ENCODE measurements around the gene GMPR2.
"Not testable (repeated sequence)": the region's sequence is repeated elsewhere in the genome, so short reads cannot be mapped to it uniquely, and the experiment has no call there.

The GMPR2 gene

DNA sequence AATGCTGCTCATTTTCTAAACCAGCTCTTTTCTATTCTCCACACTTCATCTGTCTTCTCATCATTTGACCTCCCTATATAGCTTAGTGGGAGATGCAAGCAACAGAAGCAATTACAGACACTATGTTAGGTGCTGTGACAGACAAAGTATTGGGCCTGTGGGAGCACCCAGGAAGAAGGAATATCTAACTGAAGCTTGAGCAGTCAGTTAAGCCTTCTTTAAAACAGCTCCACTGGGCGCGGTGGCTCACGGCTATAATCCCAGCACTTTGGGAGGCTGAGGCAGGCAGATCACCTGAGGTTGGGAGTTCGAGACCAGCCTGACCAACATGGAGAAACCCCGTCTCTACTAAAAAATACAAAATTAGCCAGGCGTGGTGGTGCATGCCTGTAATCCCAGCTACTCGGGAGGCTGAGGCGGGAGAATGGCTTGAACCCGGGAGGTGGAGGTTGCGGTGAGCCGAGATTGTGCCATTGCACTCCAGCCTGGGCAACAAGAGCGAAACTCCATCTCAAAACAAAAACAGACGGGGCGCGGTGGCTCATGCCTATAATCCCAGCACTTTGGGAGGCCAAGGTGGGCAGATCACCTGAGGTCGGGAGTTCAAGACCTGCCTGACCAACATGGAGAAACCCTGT is 29.4 kb upstream of the GMPR2 start:
- DNase-seq, result not testable (repeated sequence)

DNA sequence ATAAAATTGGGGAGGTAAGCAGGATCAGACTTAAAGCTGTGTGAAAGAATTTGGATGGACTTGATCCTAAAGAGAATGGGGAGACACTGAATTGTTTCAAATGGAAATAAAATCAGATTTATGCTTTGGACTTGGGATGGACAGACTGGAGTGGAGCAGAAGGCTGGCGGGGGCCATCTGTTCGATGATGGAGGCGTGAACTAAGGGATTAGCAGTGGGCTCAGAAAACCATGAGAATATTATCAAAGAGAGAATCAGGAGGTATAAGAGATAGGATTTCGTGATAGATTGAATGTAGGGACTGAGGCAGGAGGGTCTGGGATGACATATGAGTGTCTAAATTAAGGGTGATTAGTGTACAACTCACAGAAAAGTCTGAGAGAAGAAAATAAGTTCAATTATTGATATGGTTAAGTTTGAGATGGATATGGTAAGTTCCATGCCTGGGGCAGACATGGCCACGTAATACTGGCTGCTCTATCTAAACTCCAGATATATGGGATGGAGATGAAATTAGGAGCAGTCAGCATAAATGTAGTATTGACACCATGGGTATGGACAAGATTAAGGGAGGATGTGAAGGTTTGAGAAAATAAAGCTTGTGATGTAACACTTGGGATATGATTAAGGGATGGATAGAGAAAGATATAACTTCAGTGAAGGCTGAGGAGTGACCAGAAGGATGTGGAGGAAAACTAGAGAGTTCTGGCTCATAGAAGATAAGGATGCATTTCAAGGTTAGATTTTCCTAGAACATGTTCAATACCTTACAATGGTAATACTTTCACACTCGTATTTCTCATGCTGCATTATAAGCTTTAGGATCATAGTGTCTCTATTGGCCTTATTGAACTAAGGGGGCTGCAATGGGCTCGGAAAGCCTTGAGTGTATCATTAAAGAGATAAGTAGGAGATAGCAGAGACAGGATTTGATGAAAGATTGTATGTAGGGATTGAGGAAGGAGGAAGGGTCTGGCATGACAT is 28.3 kb upstream of the GMPR2 start:
- no peak for DNase-seq

DNA sequence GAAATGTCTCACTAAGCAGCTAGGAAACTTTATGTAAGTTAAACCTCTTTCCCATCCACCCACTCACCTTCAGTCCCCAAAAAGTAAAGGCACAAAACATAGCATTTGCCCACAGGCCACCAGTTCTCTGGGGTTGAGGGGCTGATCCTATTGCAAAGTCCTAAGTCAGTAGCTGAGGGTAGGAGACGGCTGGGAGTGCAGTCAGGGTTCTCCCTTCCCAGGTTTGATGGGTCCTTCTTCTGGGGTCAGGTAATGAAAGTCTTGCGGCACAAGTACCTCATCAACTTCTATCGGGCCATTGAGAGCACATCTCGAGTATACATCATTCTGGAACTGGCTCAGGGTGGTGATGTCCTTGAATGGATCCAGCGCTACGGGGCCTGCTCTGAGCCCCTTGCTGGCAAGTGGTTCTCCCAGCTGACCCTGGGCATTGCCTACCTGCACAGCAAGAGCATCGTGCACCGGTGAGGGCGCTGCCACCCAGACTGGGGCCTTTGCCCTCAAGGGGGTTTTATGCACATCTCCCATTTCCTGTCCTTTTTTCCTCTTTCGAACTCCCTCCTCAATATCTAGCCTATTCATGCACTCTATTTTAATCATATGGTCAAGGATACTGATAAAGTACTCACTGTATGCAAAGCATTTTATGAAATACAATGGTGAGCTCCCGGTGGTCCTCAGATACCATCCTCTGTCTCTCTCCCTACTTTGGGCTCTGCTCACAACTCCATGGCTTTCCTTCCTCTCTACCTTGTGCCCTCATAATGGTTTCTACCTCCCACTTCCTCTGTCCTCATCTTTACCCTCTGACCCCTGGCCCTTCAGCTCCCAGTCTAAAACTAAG is 26.2 kb upstream of the GMPR2 start:
- no peak for DNase-seq

DNA sequence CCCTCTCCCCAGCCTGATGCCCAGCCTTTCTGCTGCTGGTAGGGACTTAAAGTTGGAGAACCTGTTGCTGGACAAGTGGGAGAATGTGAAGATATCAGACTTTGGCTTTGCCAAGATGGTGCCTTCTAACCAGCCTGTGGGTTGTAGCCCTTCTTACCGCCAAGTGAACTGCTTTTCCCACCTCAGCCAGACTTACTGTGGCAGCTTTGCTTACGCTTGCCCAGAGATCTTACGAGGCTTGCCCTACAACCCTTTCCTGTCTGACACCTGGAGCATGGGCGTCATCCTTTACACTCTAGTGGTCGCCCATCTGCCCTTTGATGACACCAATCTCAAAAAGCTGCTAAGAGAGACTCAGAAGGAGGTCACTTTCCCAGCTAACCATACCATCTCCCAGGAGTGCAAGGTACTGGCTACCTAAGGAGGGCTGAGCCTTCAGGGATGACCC is 25.6 kb upstream of the GMPR2 start:
- DNase-seq, result no peak

GRCh38 chr14:24207625-24208024 is 25.1 kb upstream of the GMPR2 start:
- DNase-seq, result no peak

GRCh38 chr14:24211311-24211710 is 21.4 kb upstream of the GMPR2 start:
- DNase-seq, result no peak

- peak; percentile 98 for DNase-seq
Measured at GRCh38 chr14:24212924-24213865, 19.5 kb upstream of the GMPR2 start, which contains the start of gene CHMP4A. Gene CHMP4A (minus strand): TSS chr14:24213488. CDS start chr14:24213439, 49 bp downstream.

- DNase-seq, result no peak
Measured at GRCh38 chr14:24213866-24214662, 18.7 kb upstream of the GMPR2 start.

- peak; percentile 90 for DNase-seq
Measured at GRCh38 chr14:24215495-24216344, 17.0 kb upstream of the GMPR2 start, which contains the start of gene MDP1. Gene MDP1 (minus strand): TSS chr14:24216066. CDS start chr14:24215955, 111 bp downstream.

GRCh38 chr14:24216345-24216699 is 16.4 kb upstream of the GMPR2 start:
- DNase-seq, result no peak

GRCh38 chr14:24216876-24217275 is 15.9 kb upstream of the GMPR2 start:
- DNase-seq, result not testable (repeated sequence)

DNA sequence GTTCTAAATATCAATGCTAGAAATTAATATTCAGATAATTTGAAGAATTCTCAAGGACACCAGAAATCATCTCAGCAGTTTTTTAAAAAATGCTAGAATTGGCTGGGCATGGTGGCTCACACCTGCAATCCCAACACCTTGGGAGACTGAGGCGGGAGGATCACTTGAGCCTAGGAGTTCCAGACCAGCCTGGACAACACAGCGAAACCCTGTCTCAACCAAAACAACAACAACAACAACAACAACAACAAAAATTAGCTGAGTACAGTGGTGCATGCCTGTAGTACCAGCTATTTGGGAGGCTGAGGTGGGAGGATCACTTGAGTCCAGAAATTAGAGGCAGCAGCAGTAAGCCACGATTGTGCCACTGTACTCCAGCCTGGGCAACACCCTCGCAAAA is 13.6 kb upstream of the GMPR2 start:
- DNase-seq, result no peak

- DNase-seq, result no peak
Measured at GRCh38 chr14:24219521-24219920, 13.2 kb upstream of the GMPR2 start.

DNA sequence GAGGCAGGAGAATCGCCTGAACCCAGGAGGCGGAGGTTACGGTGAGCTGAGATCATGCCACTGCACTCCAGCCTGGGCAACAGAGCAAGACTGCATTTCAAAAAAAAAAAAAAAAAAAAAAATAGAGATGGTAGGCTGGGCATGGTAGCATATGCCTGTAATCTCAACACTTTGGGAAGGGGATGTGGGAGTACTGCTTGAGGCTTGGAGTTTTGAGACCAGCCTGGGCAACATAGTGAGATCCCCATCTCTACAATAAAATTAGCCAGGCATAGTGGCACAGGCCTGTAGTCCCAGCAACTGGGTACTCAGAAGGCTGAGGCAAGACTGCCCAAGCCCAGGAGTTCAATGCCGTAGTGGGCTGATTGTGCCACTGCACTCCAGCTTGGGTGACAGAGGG is 9.7 kb upstream of the GMPR2 start:
- DNase-seq, result not testable (repeated sequence)

DNA sequence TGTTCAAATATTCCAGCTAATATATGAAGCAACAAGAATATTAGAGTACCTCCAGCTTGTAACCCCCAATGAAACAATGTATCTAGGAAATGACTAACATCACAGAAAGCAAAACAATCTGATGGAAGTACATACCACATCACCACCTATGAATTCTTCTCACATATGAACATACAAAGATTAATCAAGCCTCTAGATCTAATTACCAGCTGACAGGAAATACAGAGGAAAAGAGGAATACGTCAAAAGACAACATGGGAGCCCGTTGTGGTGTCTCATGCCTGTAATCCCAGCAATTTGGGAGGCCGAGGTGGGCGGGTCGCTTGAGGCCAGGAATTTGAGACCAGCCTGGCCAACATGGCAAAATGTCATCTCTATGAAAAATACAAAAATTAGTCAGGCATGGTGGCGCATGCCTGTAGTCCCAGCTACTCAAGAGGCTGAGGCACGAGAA is 8.1 kb upstream of the GMPR2 start:
- no peak for DNase-seq

DNA sequence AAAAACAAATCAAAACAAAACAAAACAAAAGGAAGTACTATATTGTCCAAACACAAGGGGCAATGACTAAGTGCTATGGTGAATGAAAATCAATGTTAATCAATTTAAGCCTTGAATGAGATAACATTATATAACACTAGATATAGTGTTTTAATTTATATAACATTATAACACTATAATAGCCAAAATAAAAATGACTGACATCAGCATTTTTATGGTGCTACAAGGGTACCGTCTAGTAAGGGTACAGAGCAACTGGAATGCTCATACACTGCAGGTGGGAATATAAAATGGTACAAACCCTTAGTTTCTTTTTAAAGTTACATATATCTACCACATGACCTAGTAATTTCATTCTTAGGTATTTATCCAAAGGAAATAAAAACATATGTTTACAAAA is 6.3 kb upstream of the GMPR2 start:
- DNase-seq, result no peak

GRCh38 chr14:24228902-24229301 is 3.8 kb upstream of the GMPR2 start:
- no peak for DNase-seq

- no peak for DNase-seq
Measured at GRCh38 chr14:24231263-24232120, 1.2 kb upstream of the GMPR2 start.

- peak; percentile 88 for DNase-seq
Measured at GRCh38 chr14:24232121-24232644, 546 bp upstream of the GMPR2 start, which contains the start of gene NEDD8. Gene NEDD8 (minus strand): TSS chr14:24232367. CDS start chr14:24232267, 100 bp downstream.
